Body of pancreas (tissue), 4 donors: ENCODE measurements around the gene TMEM171. TPM values are rescaled to one million over a fixed set of nuclear protein-coding genes. Genes with fewer than 3 reads are reported as not detected.

Experiments used
- ATAC-seq: fragments of 150-250 bp; one replicate; pipeline ENCODE4 v1.9.1; 2016
- DNase-seq, 4 donors: peaks; one replicate each; pipeline ENCODE4 v3.0.0-alpha.2; 2019
- H3K27ac ChIP-seq, 4 donors: fragments of 200-600 bp; sonication (generic); 1 replicate in 3 of 4; 2 replicates in 1 of 4; pipeline versions ENCODE4 v1.5.1 to v1.6.1; 2016 to 2019; ENCODE audit warnings: mild to moderate bottlenecking in 1 of 4, mixed read lengths in 1 of 4, moderate library complexity in 1 of 4
- H3K27me3 ChIP-seq, 2 donors: fragments of 200-600 bp; sonication (generic); one replicate each; pipeline ENCODE4 v1.6.0; 2016; ENCODE audit warnings: mild to moderate bottlenecking in 1 of 2
- H3K36me3 ChIP-seq, 2 donors: fragments of 200-600 bp; sonication (generic); replicated peaks in 1 of 2; 2 replicates each; pipeline ENCODE4 v1.5.1; 2016; ENCODE audit warnings: low read depth in 2 of 2; ENCODE audit not compliant: insufficient read depth in 1 of 2
- H3K4me1 ChIP-seq: fragments of 200-600 bp; sonication (generic); one replicate; pipeline ENCODE4 v1.6.0; 2016
- H3K4me3 ChIP-seq, 2 donors: fragments of 200-600 bp; sonication (generic); 1 replicate in 1 of 2; 2 replicates in 1 of 2; pipeline ENCODE4 v1.5.1; 2016 to 2019
- H3K9me3 ChIP-seq, 3 donors: fragments of 200-600 bp; sonication (generic); 1 replicate in 2 of 3; 2 replicates in 1 of 3; pipeline ENCODE4 v1.5.1; 2016
- CTCF ChIP-seq, 7 experiments: fragments of 450-650 bp in 4 of 7; fragments of 200-600 bp in 3 of 7; sonication (generic) in 3 of 7; IDR thresholded peaks; one replicate each; pipeline ENCODE4 v1.5.1; 2016 to 2019; ENCODE audit warnings: antibody characterized with exemption in 7 of 7
- POLR2A ChIP-seq, 3 donors: fragments of 450-650 bp; IDR thresholded peaks; one replicate each; pipeline ENCODE4 v1.6.1; 2016; ENCODE audit warnings: antibody characterized with exemption in 3 of 3, mild to moderate bottlenecking in 2 of 3
- WGBS, 2 donors: methylation state at CpG; one replicate each; pipeline ENCODE4 v1.1.5; 2017; 5-methylcytosine and 5-hydroxymethylcytosine counted together
- intact Hi-C: fragments of 100-400 bp; cut with DNase I; formaldehyde crosslinking; loops from one replicate; pipeline ENCODE4 v1.15.1; 2023
- total RNA-seq, 2 donors: library from RNA; depleted of rRNA; stranded (reverse); fragments of >200 nt; gene quantifications; one replicate each; pipeline ENCODE4 v1.1.0, GENCODE V29; 2016

The TMEM171 gene
- total RNA-seq, 2 donors from 2014 or later = 1.8 TPM; not detected in 1

GRCh38 chr5:73140801-73141200 is 20.4 kb downstream of the TMEM171 start:
- intact Hi-C loops = no loop called here
- WGBS, 2 donors = 91 to 100% methylated on average over 1 of the region's 1 CpG
- no peak for ATAC-seq

GRCh38 chr5:73142035-73142434 is 21.7 kb downstream of the TMEM171 start:
- TF ChIP-seq CTCF (IDR thresholded peaks at IDR 0.05) = no peak
- DNase-seq (no peak), ATAC-seq (no peak)
- Histone ChIP-seq H3K27ac (no peak overlapping the region), H3K27me3 (no peaks in the 10 kb centered on the region), H3K36me3 (no peaks in the 10 kb centered on the region), H3K4me3 (no peak overlapping the region), H3K9me3 (no peaks in the 10 kb centered on the region), H3K4me1 (no peaks in the 10 kb centered on the region)
- WGBS, 2 donors = 69 to 78% methylated on average over 8 of the region's 8 CpGs
- intact Hi-C loops = no loop called here

More at GRCh38 chr5:73140801-73141200, 20.4 kb downstream of the TMEM171 start:
- no peaks in the 10 kb centered on the region for H3K9me3 ChIP-seq
- no peaks in the 10 kb centered on the region for H3K4me1 ChIP-seq
- no peak overlapping the region for H3K27ac ChIP-seq
- H3K36me3 ChIP-seq = no peaks in the 10 kb centered on the region
- no peak for DNase-seq
- no peaks in the 10 kb centered on the region for H3K27me3 ChIP-seq
- no peak overlapping the region for H3K4me3 ChIP-seq
- no peak for TF ChIP-seq POLR2A (IDR thresholded peaks at IDR 0.05)
- no peak for TF ChIP-seq CTCF (IDR thresholded peaks at IDR 0.05)

- TF ChIP-seq CTCF (IDR thresholded peaks at IDR 0.05) = no peak
- no peak for TF ChIP-seq POLR2A (IDR thresholded peaks at IDR 0.05)
- intact Hi-C loops = no loop called here
- H3K27me3 ChIP-seq = no peaks in the 10 kb centered on the region
- no peaks in the 10 kb centered on the region for H3K9me3 ChIP-seq
- H3K4me3 ChIP-seq = no peak overlapping the region
- H3K4me1 ChIP-seq = no peaks in the 10 kb centered on the region
- DNase-seq = no peak
- no peak overlapping the region for H3K27ac ChIP-seq
- no peak for ATAC-seq
- 57 to 62% methylated on average over 6 of the region's 6 CpGs for WGBS, 2 donors
- no peaks in the 10 kb centered on the region for H3K36me3 ChIP-seq
Measured at GRCh38 chr5:73143716-73144115, 23.3 kb downstream of the TMEM171 start.

GRCh38 chr5:73149540-73149939 is 29.2 kb downstream of the TMEM171 start:
- ATAC-seq (no peak), DNase-seq (no peak)
- no peak overlapping the region for H3K27ac ChIP-seq
- no peaks in the 10 kb centered on the region for H3K4me1 ChIP-seq
- no peak overlapping the region for H3K4me3 ChIP-seq
- no peak for TF ChIP-seq CTCF (IDR thresholded peaks at IDR 0.05)
- no peak for TF ChIP-seq POLR2A (IDR thresholded peaks at IDR 0.05)
- 31 to 43% methylated on average over 3 of the region's 3 CpGs for WGBS, 2 donors
- H3K27me3 ChIP-seq = no peaks in the 10 kb centered on the region
- no peaks in the 10 kb centered on the region for H3K9me3 ChIP-seq
- H3K36me3 ChIP-seq = no peaks in the 10 kb centered on the region
- intact Hi-C loops = no loop called here

- H3K36me3 ChIP-seq = no peaks in the 10 kb centered on the region
- no peak overlapping the region for H3K4me3 ChIP-seq
- DNase-seq (no peak), ATAC-seq (no peak)
- TF ChIP-seq CTCF (IDR thresholded peaks at IDR 0.05) = no peak
- no peak for TF ChIP-seq POLR2A (IDR thresholded peaks at IDR 0.05)
- intact Hi-C loops = no loop called here
- no peaks in the 10 kb centered on the region for H3K4me1 ChIP-seq
- H3K27me3 ChIP-seq = no peaks in the 10 kb centered on the region
- WGBS, 2 donors = 69 to 72% methylated on average over 7 of the region's 7 CpGs
- H3K27ac ChIP-seq = no peak overlapping the region
- H3K9me3 ChIP-seq = no peaks in the 10 kb centered on the region
Measured at GRCh38 chr5:73150876-73151275, 30.5 kb downstream of the TMEM171 start.
